Ovary (tissue), 9 donors: Measurements from ENCODE around the gene SIGLEC11. TPM values are rescaled to one million over a fixed set of nuclear protein-coding genes. Genes with fewer than 3 reads are reported as not detected.

ENCODE experiments used
- DNase-seq, 5 donors: peaks; one replicate each; pipeline ENCODE4 v3.0.0-alpha.2; 2019 to 2020
- H3K27ac ChIP-seq, 2 donors: fragments of 200-600 bp; one replicate each; pipeline versions ENCODE4 v1.5.1 to v1.8.0; 2019 to 2022
- H3K27me3 ChIP-seq: fragments of 200-600 bp; one replicate; pipeline ENCODE4 v1.8.0; 2022
- H3K36me3 ChIP-seq: fragments of 200-600 bp; sonication (generic); one replicate; pipeline ENCODE4 v1.5.1; 2019
- H3K4me1 ChIP-seq: one replicate; pipeline ENCODE4 v1.8.1; 2013; ENCODE audit warnings: mild to moderate bottlenecking, moderate library complexity; ENCODE audit not compliant: insufficient read depth
- H3K4me3 ChIP-seq: fragments of 200-600 bp; sonication (generic); one replicate; pipeline ENCODE4 v1.5.1; 2017
- H3K9me3 ChIP-seq, 2 donors: fragments of 200-600 bp in 1 of 2; sonication (generic) in 1 of 2; one replicate each; pipeline versions ENCODE4 v1.5.1 to v1.8.1; 2013 to 2019; ENCODE audit warnings: mild to moderate bottlenecking in 1 of 2, moderate library complexity in 1 of 2
- CTCF ChIP-seq, 3 donors: fragments of 450-650 bp in 2 of 3; fragments of 200-600 bp in 1 of 3; IDR thresholded peaks; one replicate each; pipeline versions ENCODE4 v1.5.1 to v1.8.0; 2016 to 2022; ENCODE audit warnings: antibody characterized with exemption in 3 of 3, mild to moderate bottlenecking in 1 of 3
- EP300 ChIP-seq: sonication (generic); formaldehyde crosslinking; IDR thresholded peaks from one replicate; pipeline ENCODE4 v1.6.1; 2017; ENCODE audit warnings: antibody characterized with exemption
- POLR2A ChIP-seq: fragments of 450-650 bp; IDR thresholded peaks from one replicate; pipeline ENCODE4 v1.6.1; 2017; ENCODE audit warnings: antibody characterized with exemption, mild to moderate bottlenecking, moderate library complexity
- WGBS, 3 donors: extraction: QIAGEN DNeasy Blood & Tissue Kit in 1 of 3; methylation state at CpG; one replicate each; pipeline versions ENCODE4 v1.1.5 to v1.1.7; 2013 to 2017; 5-methylcytosine and 5-hydroxymethylcytosine counted together
- intact Hi-C, 4 donors: fragments of 100-400 bp; cut with DNase I; formaldehyde crosslinking; loops; one replicate each; pipeline versions ENCODE4 v1.11.0 to v1.15.1; 2022 to 2023
- polyA plus RNA-seq, 2 donors: library from polyadenylated mRNA; stranded (reverse); fragments of 200-250 nt in 1 of 2; fragments of 350-450 nt in 1 of 2; fragmentation: Illumina TruSeq in 1 of 2; extraction: RNeasy Lipid Tissue Mini Kit (QIAGEN cat#74804) in 1 of 2; gene quantifications; one replicate each; pipeline ENCODE4 v1.2.3, GENCODE V29; 2013 to 2014
- total RNA-seq, 7 donors: library from RNA; depleted of rRNA in 2 of 7; stranded (reverse); fragments of >200 nt in 2 of 7; fragmentation: NEBNext Ultra II Directional in 3 of 7; extraction: Animal tissue kit (Norgen Biotek cat#: 25700) in 3 of 7; gene quantifications; one replicate each; pipeline versions ENCODE4 v1.1.0 to v1.2.4, GENCODE V29; 2016 to 2023
- donor health status: DM: no; HTN: no; CAD: no; lungs with moderate emphysema.
- donor health status: DM: no; HTN: no; CAD: no.
- donor health status: Bipolar disorder and iron deficiency.
- donor health status: DM: yes; HTN: yes; CAD: no.
- donor health status: DM: no; HTN: no; CAD: no.
- donor health status: DM: yes; HTN: yes; CAD: no.

SIGLEC11 gene
- total and polyA plus RNA-seq, 9 donors: 43.3 to 117 (median 77.6) TPM

- no peaks in the 10 kb centered on the region for H3K27me3 ChIP-seq
- no peaks in the 10 kb centered on the region for H3K36me3 ChIP-seq
- H3K4me3 ChIP-seq: no peak overlapping the region
- 90 to 95% (median 93%) methylated on average over 8 of the region's 8 CpGs for WGBS, 3 donors
- H3K4me1 ChIP-seq: peaks cover 3% of the 10 kb centered on the region
- no peaks in the 10 kb centered on the region for H3K9me3 ChIP-seq
- no peak overlapping the region for H3K27ac ChIP-seq
- DNase-seq: no peak
- intact Hi-C loops: no loop called here
- TF ChIP-seq EP300 (no peak), POLR2A (no peak), CTCF (IDR thresholded peaks at IDR 0.05) (no peak)
Observed at GRCh38 chr19:50001775-50002174, 40.8 kb upstream of the SIGLEC11 start.

- intact Hi-C loops: no loop called here
- TF ChIP-seq POLR2A (no peak), EP300 (no peak), CTCF (IDR thresholded peaks at IDR 0.05) (no peak)
- no peak for DNase-seq
- H3K27ac ChIP-seq: no peak overlapping the region
- no peak overlapping the region for H3K4me3 ChIP-seq
- H3K4me1 ChIP-seq: peaks cover 3% of the 10 kb centered on the region
- no peaks in the 10 kb centered on the region for H3K36me3 ChIP-seq
- no peaks in the 10 kb centered on the region for H3K9me3 ChIP-seq
- no peaks in the 10 kb centered on the region for H3K27me3 ChIP-seq
- 79 to 83% (median 83%) methylated on average over 14 to 16 of the region's 16 CpGs for WGBS, 3 donors
Observed at GRCh38 chr19:50000841-50001557, 40.0 kb upstream of the SIGLEC11 start.

GRCh38 chr19:50000038-50000840 lies 39.3 kb upstream of the SIGLEC11 start:
- intact Hi-C loops: no loop called here
- DNase-seq: no peak
- no peak for TF ChIP-seq POLR2A
- no peak for TF ChIP-seq EP300
- no peak for TF ChIP-seq CTCF (IDR thresholded peaks at IDR 0.05)
- peaks cover 3% of the 10 kb centered on the region for H3K4me1 ChIP-seq
- no peaks in the 10 kb centered on the region for H3K9me3 ChIP-seq
- 88 to 90% (median 89%) methylated on average over 20 of the region's 20 CpGs for WGBS, 3 donors
- no peaks in the 10 kb centered on the region for H3K36me3 ChIP-seq
- no peak overlapping the region for H3K27ac ChIP-seq
- H3K27me3 ChIP-seq: no peaks in the 10 kb centered on the region
- H3K4me3 ChIP-seq: no peak overlapping the region

- Histone ChIP-seq H3K27ac (no peak overlapping the region), H3K27me3 (no peaks in the 10 kb centered on the region), H3K36me3 (no peaks in the 10 kb centered on the region), H3K4me3 (no peak overlapping the region), H3K4me1 (peaks cover 3% of the 10 kb centered on the region), H3K9me3 (no peaks in the 10 kb centered on the region)
- no peak for TF ChIP-seq POLR2A
- TF ChIP-seq EP300: no peak
- TF ChIP-seq CTCF (IDR thresholded peaks at IDR 0.05): no peak
- intact Hi-C loops: no loop called here
- WGBS, 3 donors: 51 to 58% (median 53%) methylated on average over 6 of the region's 6 CpGs
- DNase-seq: no peak
Observed at GRCh38 chr19:49999371-50000010, 38.5 kb upstream of the SIGLEC11 start.
